Measurements from ENCODE around the gene RELT.
A peak's percentile ranks its signal among the peaks of the same experiment; 100 is the strongest.

The RELT gene

GRCh38 chr11:73388265-73389133, 12.3 kb downstream of the RELT start:
- no peak overlapping the region for H3K4me3 ChIP-seq (ENCODE audit: low read length)
- no peak for DNase-seq (ENCODE audit: low read depth, low spot score)

- no peak overlapping the region for H3K4me3 ChIP-seq (ENCODE audit: low read length)
These were observed 12.9 kb downstream of the RELT start for GRCh38 chr11:73389134-73389525.

DNA sequence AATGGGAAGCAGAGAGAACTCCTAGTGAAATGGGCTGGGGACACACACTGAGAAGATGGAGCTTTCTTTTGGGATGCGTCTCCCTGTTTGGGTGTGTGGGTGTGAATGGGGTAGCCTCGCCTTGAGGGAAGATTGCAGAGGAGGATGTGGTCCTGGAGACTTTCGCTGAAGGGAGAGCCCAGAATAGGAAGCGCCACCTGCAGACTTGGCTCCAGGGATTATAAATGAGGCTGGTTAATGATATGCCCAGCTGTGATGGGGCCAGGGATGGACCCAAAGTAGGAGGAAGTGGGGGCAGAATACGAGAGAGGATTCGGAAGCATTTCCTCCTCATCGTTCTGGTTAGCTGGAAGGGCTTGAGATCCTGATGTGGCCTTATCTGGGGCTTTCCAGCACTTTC, 13.7 kb downstream of the RELT start:
- no peak overlapping the region for H3K4me3 ChIP-seq (ENCODE audit: low read length)
- DNase-seq (ENCODE audit: low read depth, low spot score) = no peak

More at GRCh38 chr11:73389134-73389525, 12.9 kb downstream of the RELT start:
- DNase-seq (ENCODE audit: low read depth, low spot score) = no peak

GRCh38 chr11:73390601-73391565, 14.7 kb downstream of the RELT start:
- no peak overlapping the region for H3K4me3 ChIP-seq (ENCODE audit: low read length)
- no peak for DNase-seq (ENCODE audit: low read depth, low spot score)

- no peak for DNase-seq (ENCODE audit: low read depth, low spot score)
These were observed 15.5 kb downstream of the RELT start for GRCh38 chr11:73391665-73392064.

GRCh38 chr11:73392108-73393010, 16.2 kb downstream of the RELT start:
- H3K4me3 ChIP-seq (ENCODE audit: low read length) = no peak overlapping the region
- DNase-seq (ENCODE audit: low read depth, low spot score) = no peak

More at GRCh38 chr11:73391665-73392064, 15.5 kb downstream of the RELT start:
- no peak overlapping the region for H3K4me3 ChIP-seq (ENCODE audit: low read length)

GRCh38 chr11:73393011-73393380, 16.8 kb downstream of the RELT start:
- DNase-seq (ENCODE audit: low read depth, low spot score) = no peak
- no peak overlapping the region for H3K4me3 ChIP-seq (ENCODE audit: low read length)

- peak; percentile 60 for DNase-seq (ENCODE audit: low read depth, low spot score)
- H3K4me3 ChIP-seq (ENCODE audit: low read length) = no peak overlapping the region
These were observed 17.5 kb downstream of the RELT start for GRCh38 chr11:73393479-73394415.

DNA sequence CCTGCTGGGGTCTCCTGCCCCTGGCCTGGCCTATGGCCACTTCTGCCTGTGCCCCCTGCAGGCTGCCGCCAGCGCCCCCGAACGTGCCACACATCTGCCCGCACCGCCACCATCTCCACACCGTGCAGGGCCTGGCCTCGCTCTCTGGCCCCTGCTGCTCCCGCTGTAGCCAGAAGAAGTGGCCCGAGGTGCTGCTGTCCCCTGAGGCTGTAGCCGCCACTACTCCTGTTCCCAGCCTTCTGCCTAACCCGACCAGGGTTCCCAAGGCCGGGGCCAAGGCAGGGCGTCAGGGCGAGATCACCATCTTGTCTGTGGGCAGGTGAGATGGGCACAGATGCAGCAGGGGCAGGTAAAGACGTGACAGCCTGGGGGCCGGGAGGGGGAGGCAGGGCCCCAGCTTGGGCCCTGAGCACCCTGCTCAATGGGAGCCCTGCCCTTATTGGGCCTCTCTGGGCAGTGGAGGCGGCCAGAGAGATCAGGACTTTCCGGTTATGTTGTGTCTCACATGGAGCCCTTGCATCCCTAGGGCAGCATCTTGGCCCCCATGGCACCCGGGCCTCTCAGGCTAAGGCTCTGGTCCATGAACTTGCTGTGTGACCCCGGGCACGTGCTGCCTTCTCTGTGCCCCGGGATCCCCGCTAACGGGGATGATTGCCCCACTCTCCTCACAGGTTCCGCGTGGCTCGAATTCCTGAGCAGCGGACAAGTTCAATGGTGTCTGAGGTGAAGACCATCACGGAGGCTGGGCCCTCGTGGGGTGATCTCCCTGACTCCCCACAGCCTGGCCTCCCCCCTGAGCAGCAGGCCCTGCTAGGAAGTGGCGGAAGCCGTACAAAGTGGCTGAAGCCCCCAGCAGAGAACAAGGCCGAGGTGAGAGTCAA, 18.5 kb downstream of the RELT start:
- no peak for DNase-seq (ENCODE audit: low read depth, low spot score)
- H3K4me3 ChIP-seq (ENCODE audit: low read length) = no peak overlapping the region

- no peak overlapping the region for H3K4me3 ChIP-seq (ENCODE audit: low read length)
- no peak for DNase-seq (ENCODE audit: low read depth, low spot score)
These were observed 19.4 kb downstream of the RELT start for GRCh38 chr11:73395297-73396208.

GRCh38 chr11:73396251-73396930, 20.2 kb downstream of the RELT start:
- DNase-seq (ENCODE audit: low read depth, low spot score) = no peak
- no peak overlapping the region for H3K4me3 ChIP-seq (ENCODE audit: low read length)

- no peak for DNase-seq (ENCODE audit: low read depth, low spot score)
- no peak overlapping the region for H3K4me3 ChIP-seq (ENCODE audit: low read length)
These were observed 20.8 kb downstream of the RELT start for GRCh38 chr11:73396985-73397384.

DNA sequence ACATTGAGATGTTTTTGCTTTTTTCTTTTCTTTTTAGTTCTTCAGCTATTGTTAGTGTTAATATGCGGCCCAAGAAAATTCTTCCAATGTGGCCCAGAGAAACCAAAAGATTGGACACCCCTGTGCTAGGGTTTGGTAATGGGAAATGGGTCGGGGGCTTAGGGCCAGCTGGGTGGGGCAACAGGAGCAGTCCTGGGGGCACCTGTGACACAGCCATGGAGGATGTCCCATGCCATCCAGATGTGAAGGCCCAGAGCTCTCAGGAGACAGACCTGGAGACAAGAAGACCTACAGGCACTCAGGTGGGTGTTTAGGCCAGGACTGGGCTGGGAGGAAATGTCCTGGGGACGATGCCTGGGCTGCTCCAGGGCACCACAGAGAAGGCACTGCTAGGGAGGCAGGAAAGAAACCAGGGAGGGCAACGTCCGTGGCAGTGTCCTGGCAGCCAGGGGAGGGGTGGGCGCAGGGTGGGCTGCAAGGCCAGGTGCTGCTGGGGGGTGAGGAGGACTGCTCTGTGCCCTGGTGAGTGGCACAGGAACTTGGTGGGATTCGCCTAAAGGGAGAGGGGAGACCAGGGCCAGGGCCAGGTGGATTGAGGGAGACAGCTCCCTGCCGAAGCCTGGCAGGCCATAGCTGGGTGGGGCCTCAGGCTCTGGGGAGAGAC, 21.4 kb downstream of the RELT start:
- no peak overlapping the region for H3K4me3 ChIP-seq (ENCODE audit: low read length)
- DNase-seq (ENCODE audit: low read depth, low spot score) = no peak

DNA sequence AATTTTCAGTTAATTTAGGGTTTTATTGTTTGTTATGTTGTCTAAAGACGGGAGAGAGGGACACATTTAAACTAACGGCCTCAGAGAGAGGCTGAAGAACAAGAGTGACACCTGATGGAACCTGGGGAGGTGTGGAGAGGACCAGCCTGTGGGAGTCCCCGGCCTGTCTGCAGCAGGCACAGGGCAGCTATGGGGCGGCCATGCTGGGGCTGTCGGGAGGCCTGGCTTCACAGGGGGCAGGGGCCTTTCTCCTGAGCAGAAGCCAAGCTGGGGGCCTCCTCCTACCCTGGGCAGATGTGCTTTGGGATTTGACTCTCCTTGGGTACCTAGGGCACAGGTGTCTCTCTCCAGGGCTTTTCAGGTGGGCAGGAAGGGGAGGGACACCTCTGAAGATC, 21.9 kb downstream of the RELT start:
- H3K4me3 ChIP-seq (ENCODE audit: low read length) = no peak overlapping the region
- DNase-seq (ENCODE audit: low read depth, low spot score) = no peak

- no peak overlapping the region for H3K4me3 ChIP-seq (ENCODE audit: low read length)
- DNase-seq (ENCODE audit: low read depth, low spot score) = no peak
These were observed 22.5 kb downstream of the RELT start for GRCh38 chr11:73398721-73399120.

Data from Jurkat, Clone E6-1 (cell line).